Astrocyte (in vitro differentiated cells and primary cell): ENCODE data around the gene ARVCF.

Experiments
- EZH2 ChIP-seq: IDR thresholded peaks from 2 replicates; pipeline ENCODE4 v1.6.1; 2012; ENCODE audit warnings: mild to moderate bottlenecking, low read length, inconsistent platforms; ENCODE audit not compliant: insufficient read depth
- TF ChIP-seq, protein P1 (sequence below): IDR thresholded peaks from 2 replicates; pipeline ENCODE4 v1.5.1; 2011; ENCODE audit warnings: low read depth, mild to moderate bottlenecking, inconsistent platforms, low read length, moderate library complexity; ENCODE audit not compliant: insufficient read depth

DNA sequence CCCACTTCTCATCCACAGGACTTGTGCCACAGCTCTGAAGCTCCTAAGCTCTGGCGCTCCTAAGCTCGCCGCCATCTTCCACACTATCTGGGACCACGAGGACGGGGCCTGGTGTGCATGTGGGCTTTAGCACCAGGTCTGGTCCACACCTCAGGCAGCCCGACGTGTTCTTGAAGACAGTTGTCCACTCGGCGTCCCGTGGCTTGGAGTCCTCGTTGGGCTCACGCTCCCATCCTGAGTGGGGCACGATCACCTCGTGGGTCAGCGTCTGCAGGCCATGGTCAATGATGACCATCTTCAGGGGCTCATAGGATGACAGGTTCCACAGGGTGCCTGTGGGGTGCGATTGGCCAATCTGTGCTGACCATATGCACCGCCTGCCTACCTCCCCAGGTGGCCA lies 37.9 kb downstream of the ARVCF start:
- TF ChIP-seq, protein P1, sequence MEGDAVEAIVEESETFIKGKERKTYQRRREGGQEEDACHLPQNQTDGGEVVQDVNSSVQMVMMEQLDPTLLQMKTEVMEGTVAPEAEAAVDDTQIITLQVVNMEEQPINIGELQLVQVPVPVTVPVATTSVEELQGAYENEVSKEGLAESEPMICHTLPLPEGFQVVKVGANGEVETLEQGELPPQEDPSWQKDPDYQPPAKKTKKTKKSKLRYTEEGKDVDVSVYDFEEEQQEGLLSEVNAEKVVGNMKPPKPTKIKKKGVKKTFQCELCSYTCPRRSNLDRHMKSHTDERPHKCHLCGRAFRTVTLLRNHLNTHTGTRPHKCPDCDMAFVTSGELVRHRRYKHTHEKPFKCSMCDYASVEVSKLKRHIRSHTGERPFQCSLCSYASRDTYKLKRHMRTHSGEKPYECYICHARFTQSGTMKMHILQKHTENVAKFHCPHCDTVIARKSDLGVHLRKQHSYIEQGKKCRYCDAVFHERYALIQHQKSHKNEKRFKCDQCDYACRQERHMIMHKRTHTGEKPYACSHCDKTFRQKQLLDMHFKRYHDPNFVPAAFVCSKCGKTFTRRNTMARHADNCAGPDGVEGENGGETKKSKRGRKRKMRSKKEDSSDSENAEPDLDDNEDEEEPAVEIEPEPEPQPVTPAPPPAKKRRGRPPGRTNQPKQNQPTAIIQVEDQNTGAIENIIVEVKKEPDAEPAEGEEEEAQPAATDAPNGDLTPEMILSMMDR: no peak
- no peak for TF ChIP-seq EZH2
